ENCODE measurements around the gene TUBB1. TPM values are rescaled to one million over a fixed set of nuclear protein-coding genes. Genes with fewer than 3 reads are reported as not detected.

Gene TUBB1
- total RNA-seq, 1 donor from 2014 or later: not detected

- Mint-ChIP-seq H3K36me3 (ENCODE audit: low read depth, unreplicated experiment) (no peaks in the 10 kb centered on the region), H3K27ac (ENCODE audit: unreplicated experiment) (no peak overlapping the region), H3K4me3 (ENCODE audit: unreplicated experiment) (no peak overlapping the region), H3K9me3 (ENCODE audit: unreplicated experiment) (peaks cover 3% of the 10 kb centered on the region), H3K27me3 (ENCODE audit: low read depth, unreplicated experiment) (peaks cover 44% of the 10 kb centered on the region), H3K4me1 (ENCODE audit: low read depth, unreplicated experiment) (peaks cover 2% of the 10 kb centered on the region)
- Histone ChIP-seq H3K9ac (ENCODE audit: low read length) (no peak overlapping the region), H2AFZ (ENCODE audit: low read depth, low read length) (no peak overlapping the region), H3K4me1 (ENCODE audit: insufficient read depth, low read length) (no peaks in the 10 kb centered on the region), H3K36me3 (ENCODE audit: insufficient read depth, low read length) (no peaks in the 10 kb centered on the region), H3K4me2 (ENCODE audit: low read length) (no peak overlapping the region), H3K27me3 (ENCODE audit: insufficient read depth, low read length) (peaks cover 30% of the 10 kb centered on the region), H3K27ac (ENCODE audit: low read depth, low read length) (no peak overlapping the region), H3K4me3 (ENCODE audit: insufficient read depth, low read depth, low read length) (no peak overlapping the region), H4K20me1 (ENCODE audit: insufficient read depth, low read length) (no peaks in the 10 kb centered on the region), H3K9me3 (ENCODE audit: insufficient read depth, low read depth, low read length) (no peaks in the 10 kb centered on the region), H3K79me2 (ENCODE audit: insufficient read depth, low read length) (no peaks in the 10 kb centered on the region)
- DNase-seq (ENCODE audit: low read depth) (no peak), FAIRE-seq (no peak)
- TF ChIP-seq EZH2 (IDR thresholded peaks at IDR 0.05; ENCODE audit: insufficient read depth, low read length) (no peak), CTCF (IDR thresholded peaks at IDR 0.05; ENCODE audit: insufficient read depth, low read depth, low read length) (no peak)
These were observed 54.4 kb downstream of the TUBB1 start for GRCh38 chr20:59073582-59073981.

- no peak for TF ChIP-seq EZH2 (IDR thresholded peaks at IDR 0.05; ENCODE audit: insufficient read depth, low read length)
- no peak for TF ChIP-seq CTCF (IDR thresholded peaks at IDR 0.05; ENCODE audit: insufficient read depth, low read depth, low read length)
- DNase-seq (ENCODE audit: low read depth): peak; percentile 75
- Mint-ChIP-seq H3K27me3 (ENCODE audit: low read depth, unreplicated experiment) (peaks cover 44% of the 10 kb centered on the region), H3K9me3 (ENCODE audit: unreplicated experiment) (peaks cover 3% of the 10 kb centered on the region), H3K4me1 (ENCODE audit: low read depth, unreplicated experiment) (peaks cover 2% of the 10 kb centered on the region), H3K36me3 (ENCODE audit: low read depth, unreplicated experiment) (no peaks in the 10 kb centered on the region), H3K27ac (ENCODE audit: unreplicated experiment) (no peak overlapping the region), H3K4me3 (ENCODE audit: unreplicated experiment) (no peak overlapping the region)
- no peak overlapping the region for H3K27ac ChIP-seq (ENCODE audit: low read depth, low read length)
- no peaks in the 10 kb centered on the region for H3K4me1 ChIP-seq (ENCODE audit: insufficient read depth, low read length)
- H3K79me2 ChIP-seq (ENCODE audit: insufficient read depth, low read length): no peaks in the 10 kb centered on the region
- H3K27me3 ChIP-seq (ENCODE audit: insufficient read depth, low read length): peaks cover 28% of the 10 kb centered on the region
- H3K4me2 ChIP-seq (ENCODE audit: low read length): no peak overlapping the region
- H3K4me3 ChIP-seq (ENCODE audit: insufficient read depth, low read depth, low read length): no peak overlapping the region
- no peaks in the 10 kb centered on the region for H3K36me3 ChIP-seq (ENCODE audit: insufficient read depth, low read length)
- FAIRE-seq: no peak
- no peaks in the 10 kb centered on the region for H3K9me3 ChIP-seq (ENCODE audit: insufficient read depth, low read depth, low read length)
- H3K9ac ChIP-seq (ENCODE audit: low read length): no peak overlapping the region
- no peak overlapping the region for H2AFZ ChIP-seq (ENCODE audit: low read depth, low read length)
- H4K20me1 ChIP-seq (ENCODE audit: insufficient read depth, low read length): no peaks in the 10 kb centered on the region
These were observed 55.2 kb downstream of the TUBB1 start for GRCh38 chr20:59074456-59074855.

GRCh38 chr20:59075934-59076508 is 56.8 kb downstream of the TUBB1 start:
- H3K4me1 Mint-ChIP-seq (ENCODE audit: low read depth, unreplicated experiment): peaks cover 2% of the 10 kb centered on the region
- H3K4me2 ChIP-seq (ENCODE audit: low read length): no peak overlapping the region
- DNase-seq (ENCODE audit: low read depth) (no peak), FAIRE-seq (no peak)
- peaks cover 40% of the 10 kb centered on the region for H3K27me3 Mint-ChIP-seq (ENCODE audit: low read depth, unreplicated experiment)
- no peak for TF ChIP-seq EZH2 (IDR thresholded peaks at IDR 0.05; ENCODE audit: insufficient read depth, low read length)
- no peak for TF ChIP-seq CTCF (IDR thresholded peaks at IDR 0.05; ENCODE audit: insufficient read depth, low read depth, low read length)
- no peaks in the 10 kb centered on the region for H3K36me3 ChIP-seq (ENCODE audit: insufficient read depth, low read length)
- no peaks in the 10 kb centered on the region for H3K9me3 ChIP-seq (ENCODE audit: insufficient read depth, low read depth, low read length)
- H3K4me3 Mint-ChIP-seq (ENCODE audit: unreplicated experiment): no peak overlapping the region
- peaks cover 3% of the 10 kb centered on the region for H3K9me3 Mint-ChIP-seq (ENCODE audit: unreplicated experiment)
- H3K9ac ChIP-seq (ENCODE audit: low read length): no peak overlapping the region
- no peaks in the 10 kb centered on the region for H4K20me1 ChIP-seq (ENCODE audit: insufficient read depth, low read length)
- no peak overlapping the region for H3K27ac ChIP-seq (ENCODE audit: low read depth, low read length)
- peaks cover 26% of the 10 kb centered on the region for H3K27me3 ChIP-seq (ENCODE audit: insufficient read depth, low read length)
- H3K4me1 ChIP-seq (ENCODE audit: insufficient read depth, low read length): no peaks in the 10 kb centered on the region
- no peaks in the 10 kb centered on the region for H3K79me2 ChIP-seq (ENCODE audit: insufficient read depth, low read length)
- H3K36me3 Mint-ChIP-seq (ENCODE audit: low read depth, unreplicated experiment): no peaks in the 10 kb centered on the region
- no peak overlapping the region for H2AFZ ChIP-seq (ENCODE audit: low read depth, low read length)
- no peak overlapping the region for H3K27ac Mint-ChIP-seq (ENCODE audit: unreplicated experiment)
- H3K4me3 ChIP-seq (ENCODE audit: insufficient read depth, low read depth, low read length): no peak overlapping the region

All from astrocyte (in vitro differentiated cells and primary cell).